Activated T-helper 1 cell treated with anti-CD3 and anti-CD28 coated beads, Interleukin-2, amount 50 U/mL, for 16 hours (primary cell): ENCODE measurements around the gene PPP1R1B.
"Not testable (repeated sequence)": the region's sequence is repeated elsewhere in the genome, so short reads cannot be mapped to it uniquely, and the experiment has no call there.

Experiments used
- DNase-seq, 2 donors: peaks; one replicate each; pipeline ENCODE4 v3.0.0-alpha.2; 2020; ENCODE audit warnings: low read depth in 1 of 2, low spot score in 1 of 2

The PPP1R1B gene

DNA sequence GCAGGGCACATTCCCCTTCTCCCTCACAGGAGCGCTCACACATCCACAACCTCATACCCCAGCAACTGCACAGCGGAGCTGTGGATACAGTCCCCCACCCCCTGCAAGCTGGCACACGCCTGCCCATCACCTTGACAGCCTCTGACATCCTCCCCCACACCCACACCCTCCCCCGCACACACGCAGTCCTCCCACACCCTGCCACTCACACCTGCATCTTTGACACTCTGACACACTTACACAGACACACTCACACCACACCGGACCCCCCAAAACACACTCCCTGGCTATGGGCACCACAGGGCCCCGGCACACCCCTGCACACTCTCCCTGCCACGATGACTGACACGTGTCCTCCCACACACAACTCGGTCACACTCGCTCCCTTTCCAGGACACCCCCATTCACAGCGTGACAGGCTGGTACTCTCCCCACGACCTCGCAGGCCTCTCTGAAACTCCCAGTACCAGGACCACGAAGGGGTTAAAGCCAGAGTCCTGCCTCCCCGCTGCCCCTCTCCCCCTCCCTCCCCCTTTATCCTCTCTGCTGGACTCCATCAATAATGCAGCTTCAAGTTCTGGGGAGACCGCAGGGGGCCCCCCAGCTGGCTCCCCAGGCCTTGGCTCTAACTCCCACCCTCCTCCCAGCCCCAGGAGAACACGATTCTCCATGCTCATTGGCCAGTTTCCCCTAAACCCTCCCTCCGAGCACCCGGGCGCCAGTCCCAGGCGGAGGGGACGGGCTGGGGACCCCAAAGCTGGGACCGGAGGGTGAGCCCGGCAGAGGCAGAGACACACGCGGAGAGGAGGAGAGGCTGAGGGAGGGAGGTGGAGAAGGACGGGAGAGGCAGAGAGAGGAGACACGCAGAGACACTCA, at the start of gene PPP1R1B:
TSS of gene PPP1R1B (plus strand) at position 782 of the 876 bp plus-strand sequence. CDS start 441 bp downstream, outside the sequence.
- DNase-seq = no peak

DNA sequence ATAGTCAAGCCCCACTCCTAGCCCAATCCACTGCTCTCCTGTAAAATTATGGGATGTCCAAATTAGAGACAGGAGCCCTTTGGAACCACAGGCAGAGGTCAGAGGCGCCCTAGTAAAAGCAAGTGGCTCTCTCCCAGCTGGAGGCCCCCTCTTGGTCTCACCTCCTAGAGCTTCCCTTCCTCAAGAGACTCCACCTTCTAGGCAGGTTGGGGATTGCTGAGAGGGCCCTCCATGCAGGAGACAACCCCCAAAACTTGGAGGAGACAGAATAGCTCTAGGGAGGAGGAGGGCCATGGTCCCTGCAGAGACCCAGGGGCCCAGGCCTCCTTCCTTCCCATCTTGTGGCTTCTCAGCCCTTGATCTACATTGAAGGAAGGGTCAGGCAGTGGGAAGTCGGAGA, 48.5 kb upstream of the PPP1R1B start:
- no peak for DNase-seq

DNA sequence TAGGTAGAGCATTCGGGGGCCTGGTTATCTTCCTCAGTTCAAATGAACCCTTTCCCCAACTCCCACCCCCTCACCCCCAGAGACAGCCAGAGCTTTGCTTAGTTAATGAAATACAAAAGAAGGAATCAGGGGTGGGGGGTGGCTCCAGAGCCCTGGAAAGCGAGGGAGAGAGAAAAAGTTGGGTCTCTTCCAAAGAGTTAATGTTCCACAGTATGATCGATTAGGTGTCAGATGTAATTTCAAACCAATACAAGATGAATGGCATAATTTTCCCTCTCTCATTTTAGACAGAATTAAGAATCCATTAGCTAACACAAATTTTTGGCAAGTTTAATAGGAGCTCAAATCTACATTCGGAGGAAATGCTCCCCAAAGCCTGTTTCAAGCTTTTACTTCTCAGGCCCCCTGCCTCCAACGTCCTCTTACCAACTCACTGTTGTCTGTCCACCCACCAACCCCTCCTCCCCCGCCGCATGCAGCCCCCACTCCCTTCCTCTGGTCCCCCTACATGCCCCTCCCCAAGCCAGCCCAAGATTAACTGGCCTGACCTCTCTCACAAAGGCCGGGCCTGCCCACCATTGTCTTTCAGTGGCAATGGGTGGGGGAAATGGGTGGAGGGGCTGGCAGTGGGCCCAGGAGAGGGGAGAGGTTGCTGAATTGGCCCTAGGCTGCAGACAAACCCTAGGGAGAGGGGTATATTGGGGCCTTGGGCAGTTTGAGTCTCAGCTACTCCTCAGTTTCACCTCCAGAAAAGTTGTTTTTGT, 47.3 kb upstream of the PPP1R1B start:
- no peak for DNase-seq

DNA sequence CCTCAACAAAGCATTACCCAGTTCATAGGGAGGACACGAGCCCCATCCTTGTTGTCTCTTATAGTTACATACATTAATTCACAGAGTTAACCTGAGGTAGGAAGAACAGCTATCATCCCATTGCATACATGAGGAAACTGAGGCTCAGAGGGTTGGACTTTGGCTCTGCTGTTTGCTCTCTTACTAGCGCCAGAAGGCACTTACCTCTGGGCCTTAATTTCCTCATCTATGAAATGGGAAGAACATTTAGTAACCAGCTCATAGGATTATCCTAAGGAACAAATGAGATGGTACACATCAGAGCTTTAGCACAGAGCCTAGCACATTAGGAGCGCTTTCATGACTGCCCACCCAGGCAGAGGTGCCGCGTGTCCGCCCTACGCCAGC, 46.7 kb upstream of the PPP1R1B start:
- no peak for DNase-seq

DNA sequence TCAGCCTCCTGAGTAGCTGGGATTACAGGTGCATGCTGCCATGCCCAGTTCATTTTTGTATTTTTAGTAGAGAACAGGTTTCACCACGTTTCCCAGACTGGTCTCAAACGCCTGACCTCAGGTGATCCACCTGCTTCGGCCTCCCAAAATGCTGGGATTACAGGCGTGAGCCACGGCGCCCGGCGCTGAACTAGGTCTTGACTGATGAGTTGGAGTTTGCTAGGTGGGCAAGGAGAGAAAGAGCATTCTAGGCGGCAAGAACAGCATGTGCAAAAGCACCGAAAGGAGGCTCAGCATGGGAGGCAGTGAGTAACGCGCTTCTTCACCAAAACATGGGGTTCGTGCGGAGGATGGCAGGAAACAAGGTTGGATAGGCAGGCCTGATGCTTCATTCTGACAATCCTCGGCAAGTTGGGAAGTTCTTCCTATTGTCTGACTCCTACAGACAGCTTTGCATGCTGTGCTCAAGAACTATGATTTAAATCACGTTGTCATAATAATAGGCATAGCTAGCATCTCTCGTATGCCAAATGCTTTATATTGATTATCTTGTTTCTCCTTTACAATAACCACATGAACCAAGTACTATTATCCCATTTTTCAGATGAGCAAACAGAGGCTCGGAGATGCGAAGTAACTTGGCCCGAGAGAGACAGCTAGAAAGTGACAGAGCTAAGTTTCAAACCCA, 45.5 kb upstream of the PPP1R1B start:
- DNase-seq = no peak

DNA sequence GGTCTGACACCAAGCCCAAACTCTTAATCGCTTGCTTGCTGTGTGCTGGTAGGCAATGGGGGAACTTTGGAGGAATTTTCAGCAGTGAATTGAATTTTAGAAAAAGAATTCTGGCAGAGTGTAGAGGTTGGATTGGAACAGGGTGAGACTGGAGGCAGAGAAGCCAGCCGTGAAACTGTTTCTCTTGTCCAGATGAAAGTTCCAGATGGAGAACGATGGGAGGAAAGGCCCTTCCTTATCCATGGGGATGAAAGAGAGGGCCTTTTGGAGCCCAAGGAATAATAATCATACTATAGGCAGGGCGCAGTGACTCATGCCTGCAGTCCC, 45.0 kb upstream of the PPP1R1B start:
- no peak for DNase-seq

DNA sequence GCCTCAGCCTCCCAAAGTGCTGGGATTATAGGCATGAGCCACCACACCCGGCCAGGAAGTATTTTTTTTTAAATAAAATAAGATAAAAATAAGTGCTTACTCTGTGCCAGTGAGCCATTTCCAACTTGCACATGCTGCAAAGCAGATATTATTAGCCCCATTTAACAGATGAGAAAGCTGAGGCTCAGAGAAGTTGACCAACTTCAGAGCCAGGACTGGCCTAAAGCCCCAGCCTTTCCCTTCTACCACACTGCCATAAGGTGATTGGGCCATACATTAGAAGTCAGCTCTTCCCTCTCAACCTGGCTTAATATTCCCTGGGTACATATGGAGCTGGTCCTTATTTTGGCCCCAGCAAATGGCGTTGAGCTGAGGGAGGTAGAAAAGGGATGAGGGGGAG, 44.1 kb upstream of the PPP1R1B start:
- DNase-seq = no peak

DNA sequence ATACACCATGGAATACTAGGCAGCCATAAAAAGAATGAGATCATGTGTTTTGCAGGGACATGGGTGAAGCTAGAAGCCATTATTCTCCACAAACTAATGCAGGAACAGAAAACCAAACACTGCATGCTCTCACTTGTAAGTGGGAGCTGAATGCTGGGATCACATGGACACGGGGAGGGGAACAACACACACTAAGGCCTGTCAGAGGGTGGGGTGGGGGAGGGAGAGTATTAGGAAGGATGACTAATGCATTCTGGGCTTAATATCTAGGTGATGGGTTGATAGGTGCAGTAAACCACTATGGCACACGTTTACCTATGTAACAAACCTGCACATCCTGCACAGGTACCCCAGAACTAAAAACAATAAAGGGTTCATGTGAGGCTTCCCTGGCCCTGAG, 36.6 kb upstream of the PPP1R1B start:
- DNase-seq = not testable (repeated sequence)

DNA sequence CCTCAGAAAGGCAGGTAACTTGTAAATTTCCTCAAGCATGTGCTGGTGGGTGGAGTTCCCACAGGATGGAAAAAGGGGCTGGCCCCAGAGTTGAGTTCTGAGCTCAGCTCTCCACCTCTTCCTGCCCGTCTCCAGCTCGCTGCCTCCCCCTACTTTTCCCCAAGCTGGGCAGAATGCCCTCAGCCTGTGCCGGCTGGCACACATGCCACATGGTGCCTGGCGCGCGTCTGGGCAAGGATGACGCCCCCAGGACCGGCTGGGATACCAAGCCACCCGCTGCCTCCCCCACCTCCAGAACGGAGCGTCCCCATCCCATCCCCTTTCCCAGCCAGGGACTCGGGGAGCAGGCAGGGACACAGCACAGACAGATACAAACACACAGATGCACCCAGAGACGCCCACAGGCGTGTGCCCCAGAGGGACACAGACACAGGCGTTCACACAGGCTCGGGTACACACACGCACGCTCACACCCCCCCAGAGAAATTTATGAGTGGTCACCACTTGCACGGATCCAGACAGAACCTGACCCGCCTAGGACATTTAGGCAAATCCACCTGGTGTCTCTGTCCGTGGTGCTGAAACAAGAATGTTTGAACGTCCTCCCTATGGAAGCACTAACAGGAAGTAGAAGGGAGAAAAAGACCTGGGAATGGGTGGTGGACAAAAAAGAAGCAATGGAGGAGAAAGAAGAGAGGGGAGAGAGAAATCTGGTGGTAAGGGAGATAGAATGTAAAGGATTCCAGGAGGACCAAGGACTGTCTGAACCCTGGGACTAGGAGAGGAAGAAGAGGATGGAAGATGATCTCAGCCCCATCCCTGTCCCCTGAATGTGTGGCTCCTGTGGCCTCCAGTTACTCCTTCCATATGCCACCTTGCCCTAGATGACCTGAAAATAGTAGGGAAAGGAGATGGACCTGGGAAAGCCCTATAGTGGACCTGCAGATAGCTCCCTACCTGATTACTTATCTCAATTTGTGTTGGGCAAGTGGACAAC, 34.5 kb upstream of the PPP1R1B start:
- no peak for DNase-seq

DNA sequence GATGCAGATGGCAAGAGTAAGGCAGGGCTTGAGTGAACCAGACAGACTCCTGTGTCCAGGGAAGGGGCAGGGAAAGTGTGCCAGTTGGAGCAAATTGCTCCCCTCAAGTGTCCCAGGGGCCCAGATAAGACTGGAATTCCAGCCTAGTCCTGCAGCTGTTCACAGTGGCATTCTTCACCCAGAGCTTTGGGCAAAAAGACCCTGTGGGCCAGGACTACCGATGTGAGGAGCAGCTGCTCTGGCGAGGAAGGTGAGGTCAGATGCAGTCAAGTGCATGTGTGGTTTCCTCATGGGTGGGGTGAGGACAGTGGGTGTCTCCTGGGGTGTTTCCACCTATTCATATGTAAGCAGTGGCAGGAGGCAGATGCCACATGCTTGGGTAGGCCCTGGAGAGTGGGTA, 33.4 kb upstream of the PPP1R1B start:
- no peak for DNase-seq

DNA sequence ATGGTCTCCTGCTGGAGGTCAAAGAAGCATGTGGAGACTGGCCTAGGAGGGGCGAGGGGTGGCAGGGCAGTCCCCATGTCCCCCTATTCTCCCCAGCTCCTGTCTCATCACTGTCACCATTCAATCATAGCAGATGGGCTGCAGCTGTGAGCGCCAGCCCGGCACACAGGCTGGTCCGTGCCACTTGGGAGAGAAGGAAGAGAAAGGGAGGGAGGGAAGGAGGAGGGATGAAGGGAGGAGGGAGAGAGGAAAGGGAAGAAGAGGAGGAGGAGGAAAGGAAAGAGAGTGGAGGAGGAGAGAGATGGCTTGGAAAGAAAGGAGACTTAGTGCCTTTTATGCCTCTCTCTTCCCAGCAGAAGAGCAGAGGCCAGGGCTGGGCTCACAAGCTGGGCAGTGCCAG, 31.5 kb upstream of the PPP1R1B start:
- no peak for DNase-seq

DNA sequence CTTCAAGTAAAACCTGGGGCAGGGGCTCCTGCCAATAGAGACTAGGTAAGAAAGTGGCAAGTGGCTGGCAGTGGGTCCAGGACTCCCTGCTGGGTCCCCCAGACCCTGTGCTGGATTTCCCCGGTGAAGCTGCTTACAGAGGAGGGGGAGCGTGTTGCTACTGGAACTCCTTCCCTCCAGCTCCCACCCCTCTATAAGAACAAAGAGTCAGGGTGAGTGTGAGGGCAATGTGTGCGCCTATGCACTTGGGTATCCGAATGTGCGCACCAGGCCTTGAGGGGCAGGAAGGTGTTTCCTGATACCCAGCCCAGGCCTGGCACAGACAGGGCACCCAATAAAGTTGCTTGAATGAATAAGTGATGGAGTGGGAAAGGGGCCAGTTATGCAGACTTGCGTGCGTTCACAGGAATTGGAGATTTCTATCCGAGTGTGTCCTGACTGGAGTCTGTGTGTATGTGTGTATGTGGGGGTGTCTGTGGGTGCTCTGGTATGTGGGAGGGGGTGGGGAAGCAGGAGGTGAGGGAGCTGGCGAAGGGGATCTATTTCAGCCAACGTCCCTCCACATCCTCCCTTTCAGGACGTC, 30.7 kb upstream of the PPP1R1B start:
- DNase-seq = no peak

DNA sequence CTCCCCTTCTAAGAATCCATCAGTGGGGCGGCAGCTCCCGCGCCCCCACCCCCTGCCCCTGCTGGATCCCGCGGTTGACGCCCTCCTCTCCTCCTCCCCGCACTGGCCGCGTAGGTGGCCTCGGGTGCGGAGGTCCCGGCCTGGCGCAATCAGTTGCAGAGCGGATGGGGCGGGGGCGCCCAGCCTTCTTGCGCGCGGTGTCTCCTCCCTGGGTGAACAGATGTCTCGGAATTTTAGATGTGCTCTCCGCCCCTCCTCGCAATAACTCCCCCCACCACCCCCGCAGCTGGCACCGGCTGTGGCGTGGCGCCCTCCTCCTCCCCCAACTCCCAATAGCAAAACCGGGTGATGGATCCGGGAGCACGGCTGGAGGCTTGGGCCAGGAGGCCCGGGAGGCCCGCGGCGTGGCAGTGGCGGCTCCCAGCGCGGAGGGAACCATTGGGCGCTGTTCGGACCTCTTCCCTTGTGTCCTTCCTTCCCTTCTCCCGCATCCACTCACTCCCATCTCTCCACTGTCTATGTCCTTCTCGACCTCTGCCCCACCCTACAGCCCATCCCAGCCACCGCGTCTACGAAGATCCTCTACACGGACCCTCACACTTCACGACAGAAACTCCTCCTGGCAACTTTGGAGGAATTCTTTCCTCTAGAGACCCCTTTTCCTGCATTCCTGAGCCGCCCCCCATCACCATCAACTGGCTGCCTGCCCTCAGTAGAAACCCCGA, 30.0 kb upstream of the PPP1R1B start:
- no peak for DNase-seq

DNA sequence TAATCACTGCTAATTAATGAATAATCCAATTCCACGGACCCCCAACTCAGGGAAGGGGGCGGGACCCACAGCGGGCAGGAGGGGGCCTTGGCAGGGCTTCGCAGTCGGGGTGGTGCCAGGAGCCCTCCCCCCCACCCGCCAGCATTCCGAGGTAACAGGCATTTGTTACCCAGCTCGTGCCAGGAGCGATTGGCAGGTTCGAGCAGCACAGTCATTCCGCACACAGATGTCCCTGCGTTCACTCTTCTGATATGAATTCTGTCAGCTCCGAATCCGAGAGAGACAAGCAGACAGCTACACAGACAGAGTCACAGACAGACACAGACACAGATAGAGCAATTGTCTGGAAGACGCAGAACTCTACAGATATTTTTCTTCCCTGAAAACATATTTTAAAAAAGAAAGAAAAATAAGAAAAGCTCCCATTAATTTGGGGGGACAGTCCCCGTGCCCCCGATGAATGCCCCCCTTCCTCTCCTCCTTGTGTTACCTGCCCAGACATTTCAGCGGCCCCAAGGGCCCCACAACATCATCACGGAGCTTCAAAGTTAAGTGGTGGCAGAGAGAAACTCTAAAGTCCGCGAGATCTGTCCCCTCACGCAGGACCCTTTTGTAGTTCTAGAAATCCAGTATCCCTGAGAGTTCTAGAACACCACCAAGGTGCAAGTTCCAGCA, 29.2 kb upstream of the PPP1R1B start:
- DNase-seq = no peak

DNA sequence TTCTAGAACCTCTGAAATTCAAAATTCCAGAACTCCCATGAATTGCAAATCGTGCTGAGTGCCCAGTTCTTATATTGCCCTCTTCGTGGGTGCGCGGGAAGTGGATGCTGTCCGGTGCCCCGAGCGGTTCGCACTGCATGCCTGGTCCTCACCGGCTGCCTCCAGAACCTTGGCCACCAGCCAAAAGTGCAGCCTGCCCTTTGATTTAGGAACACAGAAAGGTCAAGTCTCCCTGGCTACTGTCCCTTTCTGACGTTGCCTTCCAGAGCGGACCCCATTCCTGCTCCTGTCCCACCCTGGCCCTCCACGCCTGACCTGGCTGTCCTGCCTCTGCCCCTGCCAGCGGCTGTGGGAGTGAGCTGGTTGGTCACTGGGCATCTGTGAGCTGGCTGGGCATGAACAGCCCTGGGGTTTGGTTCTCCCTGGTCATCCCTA, 28.7 kb upstream of the PPP1R1B start:
- DNase-seq = no peak

DNA sequence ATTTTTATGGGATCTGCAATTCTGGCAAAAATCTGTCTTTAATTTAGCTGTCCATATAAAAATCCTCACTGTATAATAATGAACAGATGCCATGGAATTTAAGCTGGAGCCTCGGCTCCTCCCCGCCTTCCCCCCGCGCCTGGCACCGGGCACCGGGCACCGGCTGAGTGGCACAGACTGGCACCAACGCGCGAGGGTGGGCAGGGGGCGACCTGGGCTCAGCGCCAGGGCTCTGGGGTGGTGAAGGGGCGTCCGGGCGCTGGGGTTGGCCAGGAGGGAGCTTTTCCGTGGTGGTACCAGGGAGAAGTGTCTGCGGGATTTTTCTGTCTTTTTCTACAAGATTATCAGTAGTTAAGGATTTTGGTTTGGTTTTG, 28.1 kb upstream of the PPP1R1B start:
- DNase-seq = no peak

DNA sequence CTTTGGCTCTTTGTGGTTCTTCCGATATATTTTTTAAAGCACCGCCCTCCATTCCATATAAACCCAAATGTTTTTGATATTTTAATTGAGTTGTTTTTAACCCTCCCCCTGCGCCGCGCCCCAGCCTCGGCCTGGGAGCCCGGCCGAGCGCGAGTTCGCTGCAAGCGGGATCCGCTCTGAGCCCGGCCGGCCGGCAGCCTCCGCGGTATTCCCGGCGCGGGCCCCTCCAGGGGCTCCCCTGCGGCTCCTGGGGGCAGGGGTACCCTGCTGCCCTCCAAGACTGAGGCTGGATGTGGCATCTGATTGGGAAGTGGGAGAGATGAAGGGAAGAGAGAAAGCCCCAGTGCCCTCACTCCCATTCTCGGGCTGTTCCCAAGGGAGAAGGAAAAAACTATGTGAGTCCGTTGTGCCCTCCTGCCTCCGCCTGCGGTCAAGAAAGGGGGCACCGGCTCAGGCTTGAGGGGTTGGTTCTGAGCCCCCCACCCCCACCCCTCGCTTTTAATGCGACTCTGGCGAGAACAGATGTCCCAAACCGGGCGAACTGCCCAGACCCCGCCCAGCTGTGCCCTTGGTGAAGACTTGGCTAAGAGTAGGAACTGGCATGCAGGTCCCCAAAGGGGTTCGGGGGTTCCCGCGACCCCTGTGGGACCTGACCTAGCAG, 27.6 kb upstream of the PPP1R1B start:
- DNase-seq = no peak

DNA sequence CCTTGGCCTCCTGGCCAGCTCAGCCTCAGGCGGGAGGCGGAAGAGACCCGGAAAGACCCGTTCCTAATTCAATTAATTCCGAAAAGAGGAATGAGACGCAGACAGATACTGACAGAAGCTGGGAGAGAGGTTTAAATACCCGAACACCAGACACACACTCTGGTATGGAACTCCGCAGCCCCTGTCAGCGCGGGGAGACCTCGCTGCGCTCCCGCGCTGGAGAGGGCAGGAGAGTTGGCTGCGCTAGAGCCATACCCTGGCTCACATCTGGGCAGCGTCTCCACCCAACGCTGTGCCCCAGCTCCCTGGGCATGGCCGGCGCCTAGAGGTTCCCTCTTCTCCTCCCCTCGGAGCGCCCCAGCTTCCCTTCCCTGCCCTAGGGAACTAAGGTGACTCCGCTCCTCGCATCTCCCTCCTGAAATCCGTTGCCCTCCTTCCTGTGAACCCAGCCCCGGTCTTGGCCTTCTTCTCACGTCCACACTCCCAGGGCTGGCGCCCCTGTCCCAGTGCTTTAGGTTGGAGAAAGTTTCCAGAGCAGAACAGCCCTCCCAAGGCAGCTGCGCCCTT, 27.0 kb upstream of the PPP1R1B start:
- no peak for DNase-seq
